ENCODE data around the gene AP4E1. TPM values are rescaled to one million over a fixed set of nuclear protein-coding genes. Genes with fewer than 3 reads are reported as not detected.
A peak's percentile ranks its signal among the peaks of the same experiment; 100 is the strongest.

The AP4E1 gene
- total RNA-seq, 2 donors from 2014 or later, result 9.9 to 10.7 TPM

GRCh38 chr15:51046799-51047449 lies 138.4 kb downstream of the AP4E1 start:
- intact Hi-C loops (cut with DNase I, micrococcal nuclease), result no loop called here
- ATAC-seq (peak; percentile 85), DNase-seq (peak; percentile 56 to 77)

DNA sequence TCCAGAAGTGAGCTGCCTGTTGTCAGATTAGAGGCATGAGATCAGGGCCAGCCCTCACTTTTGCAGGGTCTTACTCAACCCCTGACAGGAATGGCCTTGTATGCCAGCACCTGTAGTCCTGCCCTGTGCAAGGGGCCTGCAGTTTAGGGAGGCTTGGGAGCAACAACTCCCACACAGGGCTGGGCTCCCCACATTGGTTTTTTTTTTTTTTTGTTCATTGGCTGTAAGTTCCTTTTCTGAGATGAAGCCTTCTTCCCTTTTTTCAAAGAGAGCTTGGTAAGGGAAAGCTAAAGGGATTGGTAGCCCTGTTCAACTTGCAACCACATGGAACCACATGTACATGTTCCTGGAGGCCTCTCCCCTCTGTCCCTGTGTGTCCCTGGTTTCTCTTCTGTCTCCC lies 139.8 kb downstream of the AP4E1 start:
- intact Hi-C loops (cut with DNase I, micrococcal nuclease), result no loop called here
- no peak for ATAC-seq
- no peak for DNase-seq

- no peak for ATAC-seq
- no peak for DNase-seq
- intact Hi-C loops (cut with DNase I, micrococcal nuclease), result no loop called here
These were observed 140.6 kb downstream of the AP4E1 start for GRCh38 chr15:51049081-51049480.

GRCh38 chr15:51051776-51052175 lies 143.3 kb downstream of the AP4E1 start:
- peak; percentile 45 for ATAC-seq
- peak in 1 of 2 donors; percentile 30 for DNase-seq

GRCh38 chr15:51053571-51053970 lies 145.1 kb downstream of the AP4E1 start:
- DNase-seq (no peak), ATAC-seq (no peak)
- intact Hi-C loops (cut with DNase I, micrococcal nuclease), result no loop called here

More at GRCh38 chr15:51051776-51052175, 143.3 kb downstream of the AP4E1 start:
- intact Hi-C loops (cut with DNase I, micrococcal nuclease), result no loop called here

DNA sequence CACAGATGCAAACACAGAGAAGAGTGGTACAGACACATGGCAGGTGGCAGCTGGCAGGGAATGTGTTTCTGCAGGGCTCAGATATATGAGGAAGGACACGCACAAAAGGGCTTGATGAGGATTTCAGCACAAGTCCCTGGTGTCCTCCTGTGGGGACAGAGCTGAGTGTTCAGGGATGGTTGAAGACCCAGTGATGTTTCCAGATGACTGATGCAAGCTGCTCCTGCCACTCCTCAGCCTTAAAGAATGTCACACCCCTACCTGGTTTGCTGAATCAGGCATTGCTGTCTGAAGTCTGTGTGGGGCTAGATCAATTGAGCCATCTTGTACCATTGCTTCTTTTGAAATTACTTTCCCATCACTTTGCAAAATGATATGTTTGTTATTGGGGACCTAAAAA lies 146.1 kb downstream of the AP4E1 start:
- ATAC-seq, result no peak
- DNase-seq, result no peak
- intact Hi-C loops (cut with DNase I, micrococcal nuclease), result no loop called here

Other genes with a start within 250 kb of the AP4E1 start
- 10 to 100 TPM; 36.8 to 36.9 TPM for gene TRPM7, start 221.9 kb upstream of the AP4E1 start, total RNA-seq
- gene SPPL2A, start 143.0 kb upstream of the AP4E1 start, total RNA-seq, result 100 to 1,000 TPM; 263 to 348 TPM
- 10 to 100 TPM in 1 of 2 donors, 1 to 10 TPM in 1; 9.7 to 12.7 TPM for gene TNFAIP8L3, start 186.2 kb downstream of the AP4E1 start, total RNA-seq